Fibroblast of skin of left biceps (primary cell): ENCODE data around the gene UBE2L5.

Source experiments
- DNase-seq, 2 experiments: peaks; one replicate each; pipeline ENCODE4 v3.0.0-alpha.2; 2013; ENCODE audit warnings: low read depth in 2 of 2

UBE2L5 gene

DNA sequence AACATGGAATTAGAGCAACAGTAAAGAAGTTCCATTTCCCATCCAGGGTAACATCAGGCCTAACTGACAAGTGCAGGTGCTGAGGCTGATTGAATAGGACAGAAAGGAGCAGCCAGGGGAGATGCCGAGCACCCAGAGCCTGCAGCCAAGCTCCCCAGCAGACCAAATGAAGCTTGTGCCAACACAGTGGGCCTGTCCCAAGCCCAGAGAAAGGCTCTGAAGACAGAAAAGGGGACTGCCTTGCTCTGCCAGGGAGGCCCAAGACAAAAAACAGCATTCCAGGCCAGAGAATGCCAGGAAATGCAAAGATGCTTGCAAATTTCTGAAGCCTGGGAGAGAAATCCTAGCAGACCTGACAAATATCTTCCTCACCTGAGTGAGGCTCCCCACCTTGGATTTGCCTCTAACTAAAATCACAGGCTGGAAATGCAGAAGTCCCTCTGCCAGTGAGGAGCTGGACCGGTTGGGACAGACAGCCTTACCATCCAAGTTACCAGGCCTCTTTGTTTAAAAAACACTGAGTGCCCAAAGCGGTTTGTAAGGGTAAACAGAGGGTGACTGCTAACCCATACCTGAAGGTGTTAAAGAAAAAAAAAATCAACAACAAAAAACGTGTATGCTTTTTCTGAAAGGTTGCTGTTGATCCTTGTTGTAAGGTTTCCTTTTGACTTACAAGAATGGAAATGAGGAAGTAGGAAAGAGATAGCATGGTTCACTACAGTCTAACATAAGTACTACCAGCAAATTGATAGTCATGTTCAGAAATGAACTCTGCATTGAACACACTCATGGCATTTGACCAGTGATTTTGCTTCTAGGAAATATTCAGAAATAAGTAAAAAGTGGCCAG lies 55.3 kb downstream of the UBE2L5 start:
- no peak for DNase-seq
